ENCODE data around the gene CCL22.
"Not testable (repeated sequence)": the region's sequence is repeated elsewhere in the genome, so short reads cannot be mapped to it uniquely, and the experiment has no call there.

CCL22 gene

DNA sequence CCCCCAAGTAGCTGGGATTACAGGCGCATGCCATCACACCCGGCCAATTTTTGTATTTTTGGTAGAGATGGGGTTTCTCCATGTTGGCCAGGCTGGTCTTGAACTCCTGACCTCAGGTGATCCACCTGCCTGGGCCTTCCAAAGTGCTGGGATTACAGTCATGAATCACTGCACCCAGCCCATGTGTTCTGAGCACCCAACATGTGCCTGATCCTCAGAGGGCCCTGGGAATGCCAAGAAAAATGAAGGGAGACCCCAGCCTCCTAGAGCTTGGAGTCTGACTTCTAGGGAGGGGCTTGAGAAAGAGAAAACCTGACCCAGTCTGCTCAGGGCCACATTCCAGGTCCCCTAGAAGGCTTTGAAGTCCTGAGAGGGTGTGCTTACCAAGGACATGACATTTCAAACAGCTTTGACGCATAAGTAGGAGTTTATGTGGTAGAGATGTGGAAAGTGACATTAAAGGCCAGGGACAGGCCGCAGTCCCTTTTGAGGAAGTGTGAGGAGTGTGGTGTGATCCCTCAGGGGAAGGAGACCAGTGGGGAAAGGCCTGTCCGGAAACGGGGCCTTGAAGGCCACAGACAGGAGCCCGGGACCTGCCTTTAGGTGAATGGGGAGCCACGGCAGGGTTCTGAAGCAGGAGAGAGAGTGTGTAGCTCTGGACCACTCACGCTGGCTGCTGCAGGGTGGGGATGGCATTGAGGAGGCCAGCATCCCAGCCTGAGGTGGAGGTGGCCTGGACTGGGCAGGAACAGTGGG is 1.1 kb upstream of the CCL22 start:
- CTCF ChIA-PET, result no interaction called here
- peaks cover 17% of the 10 kb centered on the region for H3K27me3 Mint-ChIP-seq
- no peak for DNase-seq
- peak overlapping the region; percentile 53 for H3K27ac Mint-ChIP-seq
- no peaks in the 10 kb centered on the region for H3K36me3 Mint-ChIP-seq
- H3K4me3 Mint-ChIP-seq, result no peak overlapping the region
- no peaks in the 10 kb centered on the region for H3K9me3 Mint-ChIP-seq
- no peaks in the 10 kb centered on the region for H3K4me1 Mint-ChIP-seq

DNA sequence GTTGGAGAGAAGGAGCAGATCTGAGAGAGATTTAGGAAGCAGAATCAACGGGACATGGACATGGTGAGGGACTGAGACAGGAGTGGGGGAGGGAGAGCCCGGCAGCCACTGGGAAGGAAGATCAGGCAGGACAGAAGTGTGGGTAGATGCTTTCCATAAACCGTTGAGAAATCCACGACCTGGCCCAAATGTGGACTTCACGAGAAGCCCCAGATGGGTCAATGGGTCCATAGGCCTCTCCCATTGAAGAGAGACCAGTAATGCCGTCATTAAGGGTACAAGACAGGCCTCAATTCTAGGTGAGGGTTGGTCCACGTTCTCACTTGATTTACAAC is 530 bp upstream of the CCL22 start:
- CTCF ChIA-PET, result no interaction called here
- Mint-ChIP-seq H3K4me1 (no peaks in the 10 kb centered on the region), H3K4me3 (no peak overlapping the region), H3K9me3 (no peaks in the 10 kb centered on the region), H3K36me3 (no peaks in the 10 kb centered on the region), H3K27me3 (peaks cover 18% of the 10 kb centered on the region), H3K27ac (no peak overlapping the region)
- no peak for DNase-seq

DNA sequence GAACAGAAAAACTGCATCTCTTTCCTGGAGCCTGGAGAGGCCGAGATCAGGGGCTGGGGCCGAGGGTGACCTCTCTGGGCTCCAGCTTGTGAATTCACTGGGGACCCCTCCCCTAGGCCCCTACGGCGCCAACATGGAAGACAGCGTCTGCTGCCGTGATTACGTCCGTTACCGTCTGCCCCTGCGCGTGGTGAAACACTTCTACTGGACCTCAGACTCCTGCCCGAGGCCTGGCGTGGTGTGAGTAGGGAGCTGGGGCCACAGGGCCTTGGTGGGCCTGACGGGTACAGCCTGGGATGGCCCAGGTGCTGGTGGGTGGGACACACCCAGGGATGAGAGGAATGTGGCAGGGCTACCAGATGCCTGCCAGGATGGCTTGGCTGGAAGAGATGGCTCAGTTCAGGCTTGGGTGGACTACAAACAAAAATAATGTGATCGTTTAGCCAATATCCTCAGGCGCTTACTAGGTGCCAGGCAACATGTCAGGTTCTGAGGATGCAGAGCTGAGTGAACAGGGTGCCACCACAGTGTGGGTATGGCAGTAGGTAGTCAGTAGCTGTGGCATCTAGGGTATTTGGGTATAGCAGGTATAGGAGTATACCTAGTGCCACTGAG is 1.8 kb downstream of the CCL22 start:
- CTCF ChIA-PET, result no interaction called here
- Mint-ChIP-seq H3K4me1 (no peaks in the 10 kb centered on the region), H3K27ac (no peak overlapping the region), H3K9me3 (no peaks in the 10 kb centered on the region), H3K4me3 (no peak overlapping the region), H3K36me3 (no peaks in the 10 kb centered on the region), H3K27me3 (peaks cover 27% of the 10 kb centered on the region)
- DNase-seq, result no peak

DNA sequence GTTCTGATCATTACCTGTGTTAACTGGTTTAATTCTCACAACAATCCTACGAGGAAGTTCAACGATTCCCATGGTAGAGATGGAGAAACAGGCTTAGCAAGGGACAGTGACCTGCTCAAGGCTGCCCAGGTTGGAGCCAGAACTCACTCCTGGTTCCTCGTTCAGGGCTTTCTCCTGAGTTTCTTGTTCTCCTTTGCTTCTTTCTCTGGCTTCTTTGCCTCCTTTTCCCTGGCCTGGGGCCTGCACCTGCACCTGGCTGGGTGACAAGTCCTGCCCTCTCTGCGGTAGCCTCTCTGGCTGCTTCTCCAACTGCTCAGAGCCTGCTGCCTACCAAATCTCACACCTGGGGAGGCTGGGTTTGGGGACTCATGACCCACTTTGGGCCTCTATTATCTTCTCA is 2.8 kb downstream of the CCL22 start:
- no peaks in the 10 kb centered on the region for H3K36me3 Mint-ChIP-seq
- peaks cover 26% of the 10 kb centered on the region for H3K27me3 Mint-ChIP-seq
- H3K9me3 Mint-ChIP-seq, result no peaks in the 10 kb centered on the region
- CTCF ChIA-PET, result no interaction called here
- no peak overlapping the region for H3K4me3 Mint-ChIP-seq
- no peaks in the 10 kb centered on the region for H3K4me1 Mint-ChIP-seq
- DNase-seq, result no peak
- H3K27ac Mint-ChIP-seq, result no peak overlapping the region

DNA sequence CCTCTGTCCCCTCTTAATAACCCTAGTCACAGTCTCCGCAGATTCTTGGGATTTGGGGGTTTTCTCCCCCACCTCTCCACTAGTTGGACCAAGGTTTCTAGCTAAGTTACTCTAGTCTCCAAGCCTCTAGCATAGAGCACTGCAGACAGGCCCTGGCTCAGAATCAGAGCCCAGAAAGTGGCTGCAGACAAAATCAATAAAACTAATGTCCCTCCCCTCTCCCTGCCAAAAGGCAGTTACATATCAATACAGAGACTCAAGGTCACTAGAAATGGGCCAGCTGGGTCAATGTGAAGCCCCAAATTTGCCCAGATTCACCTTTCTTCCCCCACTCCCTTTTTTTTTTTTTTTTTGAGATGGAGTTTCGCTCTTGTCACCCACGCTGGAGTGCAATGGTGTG is 5.6 kb downstream of the CCL22 start:
- no peaks in the 10 kb centered on the region for H3K4me1 Mint-ChIP-seq
- no peaks in the 10 kb centered on the region for H3K36me3 Mint-ChIP-seq
- CTCF ChIA-PET, result no interaction called here
- no peak overlapping the region for H3K27ac Mint-ChIP-seq
- H3K9me3 Mint-ChIP-seq, result no peaks in the 10 kb centered on the region
- no peak overlapping the region for H3K4me3 Mint-ChIP-seq
- no peak for DNase-seq
- peaks cover 25% of the 10 kb centered on the region for H3K27me3 Mint-ChIP-seq

DNA sequence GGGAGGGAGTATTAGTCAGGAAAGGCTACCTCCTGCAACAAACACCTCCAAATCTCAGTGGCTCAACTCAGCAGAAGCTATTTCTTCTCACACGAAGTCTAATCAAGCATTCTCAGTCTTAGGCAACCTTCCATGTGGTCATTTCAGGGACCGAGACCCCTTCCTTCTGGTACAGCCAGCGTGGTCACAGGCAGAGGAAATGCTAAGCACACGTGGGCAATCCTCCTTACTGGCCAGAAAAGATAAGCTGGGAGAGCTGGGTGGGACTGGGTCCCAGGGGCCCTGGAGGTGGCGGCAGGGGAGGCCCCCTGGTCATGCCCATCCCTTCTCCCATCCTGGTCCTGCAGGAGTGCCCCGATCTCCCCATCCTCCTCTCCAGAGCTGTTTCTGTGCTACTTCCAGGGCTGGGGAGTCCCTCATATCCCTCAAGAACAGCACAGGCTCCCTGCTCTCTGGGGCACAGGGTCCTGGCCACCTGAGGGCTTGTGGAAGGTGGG is 8.0 kb downstream of the CCL22 start:
- no peaks in the 10 kb centered on the region for H3K9me3 Mint-ChIP-seq
- DNase-seq, result no peak
- no peaks in the 10 kb centered on the region for H3K36me3 Mint-ChIP-seq
- H3K4me3 Mint-ChIP-seq, result no peak overlapping the region
- H3K27ac Mint-ChIP-seq, result no peak overlapping the region
- H3K27me3 Mint-ChIP-seq, result peaks cover 33% of the 10 kb centered on the region
- CTCF ChIA-PET, result no interaction called here
- no peaks in the 10 kb centered on the region for H3K4me1 Mint-ChIP-seq

DNA sequence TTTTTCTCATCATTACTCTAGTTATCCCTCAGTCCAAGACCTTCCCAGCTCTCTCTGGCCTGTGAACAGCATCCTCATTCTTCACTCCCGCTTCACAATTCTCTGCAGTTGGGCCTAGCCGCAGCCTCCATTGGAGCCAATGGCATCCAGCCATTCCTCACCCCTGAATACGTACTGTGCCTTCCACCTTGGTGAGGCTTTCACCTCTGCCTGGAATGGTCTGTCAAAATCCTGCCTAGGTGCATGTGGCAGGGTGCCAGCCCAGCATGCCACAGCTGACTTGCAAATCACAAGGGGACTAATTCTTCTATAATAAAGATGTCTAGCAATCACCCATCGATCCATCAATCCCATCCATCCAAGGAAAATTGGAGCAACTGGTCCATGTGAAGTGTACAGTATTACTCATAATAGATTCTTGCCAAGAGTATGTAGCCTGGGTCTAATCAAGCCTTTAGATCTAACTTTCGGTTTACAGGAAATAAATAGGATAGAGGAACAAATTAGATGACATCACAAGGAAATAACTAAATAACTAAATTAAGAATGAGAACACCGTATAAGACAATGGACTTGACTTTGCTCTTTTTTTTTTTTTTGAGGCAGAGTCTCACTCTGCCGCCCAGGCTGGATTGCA is 8.7 kb downstream of the CCL22 start:
- no peaks in the 10 kb centered on the region for H3K9me3 Mint-ChIP-seq
- peaks cover 33% of the 10 kb centered on the region for H3K27me3 Mint-ChIP-seq
- no peak overlapping the region for H3K4me3 Mint-ChIP-seq
- CTCF ChIA-PET, result no interaction called here
- no peak overlapping the region for H3K27ac Mint-ChIP-seq
- DNase-seq, result no peak
- no peaks in the 10 kb centered on the region for H3K36me3 Mint-ChIP-seq
- H3K4me1 Mint-ChIP-seq, result no peaks in the 10 kb centered on the region

DNA sequence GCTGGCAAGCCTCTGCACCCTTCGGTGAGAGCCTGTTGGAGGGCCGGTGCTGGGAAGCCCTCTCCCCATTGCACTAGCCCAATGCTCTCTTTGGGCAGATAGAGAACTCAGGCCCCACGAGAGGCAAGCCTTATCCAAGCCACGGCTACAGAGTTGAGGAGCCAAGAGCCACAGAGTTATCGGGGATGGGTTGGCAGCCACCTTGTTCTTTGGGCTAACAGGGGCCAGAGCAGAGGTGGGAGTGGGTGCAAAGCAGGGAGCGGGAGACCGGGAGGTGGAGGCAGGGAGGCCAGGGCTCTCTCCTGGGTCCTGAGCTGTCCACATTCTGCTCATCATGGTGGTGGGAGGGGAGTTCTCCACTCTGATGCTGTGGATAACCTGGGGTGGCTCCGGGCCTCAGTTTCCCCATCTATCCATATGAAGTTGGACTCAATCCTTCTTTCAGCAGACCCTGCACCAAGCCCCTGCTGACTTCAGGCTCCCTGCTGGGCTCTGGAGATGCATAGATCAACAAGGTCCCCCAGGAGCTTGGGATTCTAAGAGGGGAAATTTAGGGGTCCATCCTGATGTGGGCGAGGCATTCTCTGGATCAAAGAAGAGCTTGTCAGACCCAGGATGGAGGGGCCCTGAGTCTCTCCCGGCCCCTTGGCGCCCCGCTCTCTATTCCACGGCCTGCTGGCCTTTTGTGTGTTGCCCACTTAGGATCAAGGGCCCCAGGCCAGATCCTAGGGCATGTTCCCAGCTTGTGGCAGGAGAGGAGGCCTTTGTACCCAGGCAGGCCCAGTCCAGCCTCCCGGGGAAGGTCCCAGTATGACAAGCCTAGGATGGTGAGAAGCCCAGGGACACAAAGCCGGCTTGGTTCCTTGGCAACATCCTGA is 13.2 kb downstream of the CCL22 start:
- Mint-ChIP-seq H3K27me3 (peaks cover 12% of the 10 kb centered on the region), H3K36me3 (no peaks in the 10 kb centered on the region), H3K4me3 (no peak overlapping the region), H3K27ac (no peak overlapping the region), H3K4me1 (no peaks in the 10 kb centered on the region), H3K9me3 (no peaks in the 10 kb centered on the region)
- CTCF ChIA-PET, result no interaction called here
- no peak for DNase-seq

DNA sequence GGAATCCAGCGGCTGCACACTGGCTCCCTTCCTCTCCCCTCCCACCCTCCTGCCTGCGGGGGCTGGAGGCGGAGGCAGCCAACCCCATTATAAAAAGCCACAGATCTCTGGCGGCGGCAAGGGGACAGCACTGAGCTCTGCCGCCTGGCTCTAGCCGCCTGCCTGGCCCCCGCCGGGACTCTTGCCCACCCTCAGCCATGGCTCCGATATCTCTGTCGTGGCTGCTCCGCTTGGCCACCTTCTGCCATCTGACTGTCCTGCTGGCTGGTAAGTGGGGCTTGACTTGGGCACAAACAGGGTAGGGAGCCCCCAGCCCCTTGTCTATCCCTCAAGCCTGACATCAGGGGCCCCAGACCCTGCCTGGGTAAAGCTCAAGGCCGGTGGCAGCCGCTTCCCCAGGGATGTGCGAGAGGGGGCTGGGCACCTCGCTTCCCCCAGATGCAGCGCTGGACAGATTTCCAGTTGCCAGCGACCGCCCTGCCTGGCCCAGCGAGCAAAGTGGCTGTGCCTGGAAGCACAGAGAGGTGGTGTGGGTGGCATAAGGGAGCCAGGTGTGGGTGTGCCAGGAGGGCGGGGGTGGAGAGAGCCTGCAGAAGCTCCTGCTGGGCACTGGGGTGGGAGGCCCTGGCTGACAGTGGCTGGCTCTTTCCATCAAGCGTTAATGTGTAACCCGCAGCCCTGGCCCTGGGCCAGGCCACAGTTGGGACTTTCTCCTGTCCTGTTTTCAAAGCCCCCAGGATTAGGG is 14.0 kb downstream of the CCL22 start, which contains the start of gene CX3CL1:
TSS of gene CX3CL1 (plus strand) at position 119 of the 745 bp plus-strand sequence. CDS start at position 198, 79 bp downstream.
- no peaks in the 10 kb centered on the region for H3K9me3 Mint-ChIP-seq
- H3K27ac Mint-ChIP-seq, result no peak within 1 kb of the TSS
- no peaks in the 10 kb centered on the region for H3K36me3 Mint-ChIP-seq
- DNase-seq, result no peak
- H3K4me3 Mint-ChIP-seq, result no peak within 1 kb of the TSS
- CTCF ChIA-PET, result no interaction called here
- H3K4me1 Mint-ChIP-seq, result no peaks in the 10 kb centered on the region
- peaks cover 12% of the 10 kb centered on the region for H3K27me3 Mint-ChIP-seq

DNA sequence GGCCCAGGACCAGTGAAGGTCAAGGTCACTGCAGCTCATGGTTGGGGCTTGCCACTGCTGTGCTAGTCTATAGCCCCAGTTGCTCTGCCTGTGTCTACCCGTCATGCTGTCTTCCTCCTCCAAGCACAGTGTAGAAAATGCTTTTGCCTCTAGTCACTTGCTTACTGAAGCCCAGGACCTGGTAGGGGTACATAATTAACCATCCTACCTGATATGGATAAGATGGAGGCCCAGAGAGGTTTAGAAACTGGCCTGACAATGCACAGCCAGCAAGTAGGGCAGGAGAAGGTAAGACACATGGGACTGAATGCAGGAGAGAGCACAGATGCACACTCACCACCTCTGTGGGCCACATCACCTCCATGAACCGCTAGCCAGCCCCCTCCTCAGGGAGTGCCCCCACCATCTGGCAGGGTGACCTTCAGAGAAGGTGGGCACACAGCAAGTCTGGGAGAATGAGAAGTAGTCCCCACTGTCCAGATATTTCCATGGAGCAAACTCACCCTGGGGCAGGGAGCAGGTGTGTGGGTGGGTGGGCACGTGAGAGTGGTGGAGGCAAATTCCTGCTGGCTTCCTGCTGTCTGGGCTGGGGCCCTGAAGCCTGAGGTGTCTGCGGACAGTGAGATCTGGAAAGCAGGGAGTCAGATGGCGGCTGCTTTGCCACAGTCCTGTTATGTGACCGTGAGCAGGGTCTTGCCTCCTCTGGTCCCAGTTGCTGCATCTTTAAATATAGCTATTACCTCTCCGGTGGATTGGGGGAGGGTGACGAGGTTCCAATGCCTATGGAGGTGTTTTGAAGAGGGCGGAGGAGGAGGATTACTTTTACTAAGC is 14.7 kb downstream of the CCL22 start:
- Mint-ChIP-seq H3K4me1 (no peaks in the 10 kb centered on the region), H3K4me3 (no peak overlapping the region), H3K27ac (no peak overlapping the region)

DNA sequence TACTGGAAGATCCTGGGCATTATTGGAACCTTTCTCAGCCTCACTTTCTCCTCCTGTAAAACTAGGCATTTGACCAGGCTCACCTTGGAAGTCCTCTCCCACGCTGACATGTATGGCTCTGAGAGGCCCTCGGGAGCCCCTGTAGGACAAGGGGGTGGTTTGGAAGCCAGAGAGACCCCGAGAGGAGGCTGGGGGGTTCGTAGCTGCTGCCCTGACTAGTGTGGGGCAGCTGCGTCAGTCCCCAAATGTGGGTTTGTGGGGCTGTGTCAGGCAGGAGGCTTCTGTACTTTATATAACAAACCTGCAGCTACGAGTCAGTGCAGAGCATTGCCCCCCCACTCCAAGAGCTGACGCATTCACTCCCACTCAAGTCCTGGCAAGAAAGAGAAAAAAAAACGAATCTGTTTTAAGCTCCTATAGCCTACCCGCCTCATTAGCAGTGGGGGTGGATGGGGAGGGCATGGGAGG is 15.5 kb downstream of the CCL22 start:
- peaks cover 15% of the 10 kb centered on the region for H3K27me3 Mint-ChIP-seq
- no peak for DNase-seq
- H3K4me3 Mint-ChIP-seq, result no peak overlapping the region
- H3K27ac Mint-ChIP-seq, result no peak overlapping the region
- CTCF ChIA-PET, result no interaction called here
- no peaks in the 10 kb centered on the region for H3K9me3 Mint-ChIP-seq
- no peaks in the 10 kb centered on the region for H3K4me1 Mint-ChIP-seq
- H3K36me3 Mint-ChIP-seq, result no peaks in the 10 kb centered on the region

More for the DNA sequence above, 14.7 kb downstream of the CCL22 start:
- DNase-seq, result no peak
- H3K27me3 Mint-ChIP-seq, result peaks cover 15% of the 10 kb centered on the region
- CTCF ChIA-PET, result no interaction called here
- no peaks in the 10 kb centered on the region for H3K36me3 Mint-ChIP-seq
- no peaks in the 10 kb centered on the region for H3K9me3 Mint-ChIP-seq

DNA sequence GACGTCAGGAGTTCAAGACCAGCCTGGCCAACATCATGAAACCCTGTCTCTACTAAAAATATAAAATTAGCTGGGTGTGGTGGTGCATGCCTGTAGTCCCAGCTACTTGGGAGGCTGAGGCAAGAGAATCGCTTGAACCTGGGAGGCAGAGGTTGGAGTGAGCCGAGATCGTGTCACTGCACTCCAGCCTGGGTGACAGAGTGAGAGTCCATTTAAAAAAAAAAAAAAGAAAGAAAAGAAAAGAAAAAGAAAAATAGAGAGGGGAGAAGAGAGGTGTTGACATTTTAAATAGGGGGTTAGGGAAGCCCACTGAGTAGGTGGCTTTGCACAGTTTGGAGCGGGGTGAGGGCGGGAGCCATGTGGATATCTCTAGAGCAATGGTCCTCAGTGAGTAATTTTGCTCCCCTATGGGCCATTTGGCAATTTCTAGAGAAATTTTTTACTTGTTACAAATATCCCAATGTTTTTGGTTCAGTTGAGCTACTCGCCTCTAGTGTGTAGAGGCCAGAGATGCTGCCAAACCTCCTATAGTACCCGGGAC is 16.4 kb downstream of the CCL22 start:
- peaks cover 10% of the 10 kb centered on the region for H3K27me3 Mint-ChIP-seq
- H3K9me3 Mint-ChIP-seq, H3K4me3 Mint-ChIP-seq, H3K4me1 Mint-ChIP-seq, DNase-seq, H3K36me3 Mint-ChIP-seq, H3K27ac Mint-ChIP-seq: not testable (repeated sequence)
- CTCF ChIA-PET, result interaction anchor here (1.2 kb wide), 1 partner anchor 44 kb away, joined by 3 read pairs; no protein-coding TSS in a partner anchor

Data from activated naive CD4-positive, alpha-beta T cell treated with anti-CD3 and anti-CD28 coated beads, Interleukin-2, amount 10 ng/mL, durations not matched to agents 7 days and 5 days (primary cell).